HG02870 (cell line): Measurements from ENCODE around the gene MAS1L.

Source experiments
- ATAC-seq: cut with Tn5 transposase; IDR thresholded peaks from one replicate; pipeline ENCODE4 v1.9.1; 2021; ENCODE audit warnings: mild to moderate bottlenecking, moderate library complexity; ENCODE audit not compliant: unreplicated experiment

MAS1L gene

GRCh38 chr6:29487660-29488059, at the start of gene MAS1L:
MAS1L (minus strand) TSS chr6:29487956; CDS start chr6:29487902, 54 bp downstream.
- ATAC-seq, result no peak

- no peak for ATAC-seq
Measured at GRCh38 chr6:29532320-29532951, 44.7 kb upstream of the MAS1L start.

GRCh38 chr6:29531668-29532067, 43.9 kb upstream of the MAS1L start:
- ATAC-seq, result no peak

GRCh38 chr6:29530671-29531310, 43.0 kb upstream of the MAS1L start:
- ATAC-seq, result no peak

- no peak for ATAC-seq
Measured at GRCh38 chr6:29529956-29530355, 42.2 kb upstream of the MAS1L start.

- ATAC-seq, result no peak
Measured at GRCh38 chr6:29528988-29529560, 41.3 kb upstream of the MAS1L start.

GRCh38 chr6:29528300-29528931, 40.7 kb upstream of the MAS1L start:
- no peak for ATAC-seq

- no peak for ATAC-seq
Measured at GRCh38 chr6:29527564-29527963, 39.8 kb upstream of the MAS1L start.

- no peak for ATAC-seq
Measured at GRCh38 chr6:29527126-29527525, 39.4 kb upstream of the MAS1L start.

- no peak for ATAC-seq
Measured at GRCh38 chr6:29525311-29525639, 37.5 kb upstream of the MAS1L start.

GRCh38 chr6:29524444-29525310, 36.9 kb upstream of the MAS1L start:
- no peak for ATAC-seq

GRCh38 chr6:29524044-29524443, 36.3 kb upstream of the MAS1L start:
- no peak for ATAC-seq

GRCh38 chr6:29522227-29522626, 34.5 kb upstream of the MAS1L start:
- ATAC-seq, result no peak

GRCh38 chr6:29521006-29521680, 33.4 kb upstream of the MAS1L start:
- no peak for ATAC-seq

- ATAC-seq, result no peak
Measured at GRCh38 chr6:29520232-29520631, 32.5 kb upstream of the MAS1L start.

GRCh38 chr6:29519291-29520010, 31.7 kb upstream of the MAS1L start:
- no peak for ATAC-seq

- no peak for ATAC-seq
Measured at GRCh38 chr6:29517728-29518440, 30.1 kb upstream of the MAS1L start.

- ATAC-seq, result no peak
Measured at GRCh38 chr6:29517245-29517644, 29.5 kb upstream of the MAS1L start.

GRCh38 chr6:29516108-29516507, 28.4 kb upstream of the MAS1L start:
- ATAC-seq, result no peak
